Measurements from ENCODE around the gene ST6GALNAC6.
"Not testable (repeated sequence)": the region's sequence is repeated elsewhere in the genome, so short reads cannot be mapped to it uniquely, and the experiment has no call there.

The ST6GALNAC6 gene

GRCh38 chr9:127893392-127893791 is 6.0 kb downstream of the ST6GALNAC6 start:
- no peak for DNase-seq (ENCODE audit: low spot score)

DNA sequence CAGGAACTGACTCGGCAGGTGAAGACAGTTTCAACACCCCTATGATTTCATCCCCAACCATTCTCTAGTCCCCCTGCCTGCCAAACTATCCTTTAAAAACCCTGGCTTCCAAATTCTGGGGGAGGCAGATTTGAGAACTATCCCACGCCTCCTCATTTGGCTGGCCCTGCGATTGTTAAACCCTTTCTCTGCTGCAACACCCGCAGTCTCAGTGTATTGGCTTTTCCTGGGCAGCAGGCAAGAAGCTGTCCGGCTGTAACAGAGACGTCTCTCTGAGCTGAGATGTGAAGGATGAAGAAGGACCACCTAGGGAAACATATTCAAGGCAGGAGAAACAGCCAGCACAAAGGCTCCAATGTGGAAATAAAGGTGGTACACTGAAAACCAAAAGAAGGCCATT is 6.6 kb downstream of the ST6GALNAC6 start:
- DNase-seq (ENCODE audit: low spot score), result no peak

DNA sequence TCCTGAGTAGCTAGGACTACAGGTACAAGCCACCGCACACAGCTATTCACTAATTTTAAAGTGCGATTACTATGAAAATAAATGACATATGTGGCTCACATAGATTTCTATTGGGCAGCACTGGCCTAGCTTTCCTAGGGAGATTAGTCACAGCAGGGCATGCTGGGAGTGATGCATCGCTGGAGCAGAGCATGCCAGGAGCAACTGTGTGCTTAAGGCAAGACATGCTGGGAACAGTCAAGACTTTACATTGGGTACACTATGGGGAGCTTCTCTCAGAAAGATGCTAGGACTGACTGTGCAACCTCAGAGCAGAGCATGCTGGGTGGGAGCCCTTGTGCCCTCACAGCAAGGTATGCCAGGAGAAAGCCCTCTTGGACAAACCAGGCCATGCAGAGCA is 9.3 kb downstream of the ST6GALNAC6 start:
- no peak for DNase-seq (ENCODE audit: low spot score)

- no peak for DNase-seq (ENCODE audit: low spot score)
Observed at GRCh38 chr9:127887792-127888191, 11.6 kb downstream of the ST6GALNAC6 start.

- DNase-seq (ENCODE audit: low spot score), result no peak
Observed at GRCh38 chr9:127886401-127886972, 12.9 kb downstream of the ST6GALNAC6 start.

DNA sequence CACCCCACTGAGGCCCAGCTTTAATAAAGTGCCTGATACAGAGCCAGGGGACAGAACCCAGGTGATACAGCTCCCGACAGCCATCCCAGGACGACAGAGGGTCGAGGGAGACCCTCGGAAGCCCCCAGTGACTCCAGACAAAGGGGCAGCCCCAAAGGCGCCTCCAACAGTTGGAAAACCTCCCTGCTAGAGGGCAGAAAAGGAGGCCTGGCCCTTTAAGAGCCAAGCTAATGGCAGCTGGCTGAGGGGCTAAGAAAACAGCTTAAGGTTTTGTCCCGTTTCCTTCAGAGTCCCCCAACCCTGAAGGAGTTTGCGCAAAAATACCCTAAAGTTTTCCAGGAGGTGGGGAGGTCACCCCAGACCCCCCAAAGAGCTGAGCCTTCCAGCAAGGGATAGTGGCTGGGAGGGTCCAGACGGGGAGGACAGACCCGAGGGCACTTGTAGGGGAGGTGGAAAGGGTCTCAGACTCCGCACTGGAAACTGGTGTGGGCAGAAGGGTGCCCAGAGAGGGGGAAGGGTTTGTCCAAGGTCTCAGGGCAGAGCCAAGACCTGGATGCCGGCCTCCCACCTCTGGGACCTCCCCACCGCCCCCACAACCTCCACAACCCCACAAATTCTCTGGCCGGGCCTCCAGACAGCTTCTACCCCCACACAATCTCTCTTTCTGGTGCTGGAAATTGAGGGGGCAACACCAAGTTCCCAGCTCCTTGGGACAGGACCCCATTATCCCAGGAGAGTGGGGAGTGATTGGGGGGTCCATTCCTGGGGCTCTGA is 13.7 kb downstream of the ST6GALNAC6 start:
- no peak for DNase-seq (ENCODE audit: low spot score)

GRCh38 chr9:127884976-127885490 is 14.4 kb downstream of the ST6GALNAC6 start:
- no peak for DNase-seq (ENCODE audit: low spot score)

DNA sequence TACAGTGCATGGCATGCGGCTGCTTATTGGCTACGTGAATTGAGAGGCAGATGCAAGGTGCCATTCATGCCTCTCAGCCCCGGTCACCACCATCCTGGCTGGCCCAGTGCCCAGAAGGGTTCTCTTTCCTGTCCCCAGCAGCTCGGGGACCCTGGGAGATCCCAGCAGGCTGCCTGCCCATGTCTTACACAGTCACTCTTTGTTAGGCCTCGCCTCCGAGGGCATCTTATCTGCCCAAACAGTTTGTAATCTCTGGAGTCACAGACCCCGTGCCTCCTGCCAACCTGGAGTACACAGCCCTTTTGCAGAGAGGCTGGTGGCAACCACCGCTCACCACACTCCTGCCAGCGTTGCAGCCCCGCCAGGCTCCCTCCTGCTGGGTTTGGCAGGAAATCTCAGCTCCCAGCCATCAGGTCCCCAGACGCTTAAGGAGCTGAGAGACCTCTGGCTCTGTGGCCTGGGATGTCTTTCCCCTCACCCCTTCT is 14.9 kb downstream of the ST6GALNAC6 start:
- DNase-seq (ENCODE audit: low spot score), result no peak

DNA sequence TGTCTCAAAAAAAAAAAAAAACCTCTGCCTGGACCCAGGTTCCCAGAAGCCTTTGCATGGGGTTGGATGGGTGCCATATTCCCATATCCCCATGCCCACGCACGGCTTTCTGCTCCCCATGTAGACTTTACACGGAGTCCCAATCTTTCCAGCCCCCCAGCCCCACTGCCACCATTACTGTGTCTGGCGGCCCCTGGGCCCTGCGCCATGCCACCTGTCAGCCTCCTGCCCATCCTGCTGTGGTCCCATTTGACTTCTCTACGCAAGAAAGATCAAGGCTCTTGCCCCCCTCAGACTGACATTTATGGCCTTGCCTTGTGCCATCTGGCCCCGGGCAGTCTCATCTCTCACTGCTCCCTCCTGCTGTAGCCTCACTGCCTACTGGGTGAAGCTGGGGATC is 15.4 kb downstream of the ST6GALNAC6 start:
- no peak for DNase-seq (ENCODE audit: low spot score)

GRCh38 chr9:127881715-127882114 is 17.7 kb downstream of the ST6GALNAC6 start:
- not testable (repeated sequence) for DNase-seq (ENCODE audit: low spot score)

DNA sequence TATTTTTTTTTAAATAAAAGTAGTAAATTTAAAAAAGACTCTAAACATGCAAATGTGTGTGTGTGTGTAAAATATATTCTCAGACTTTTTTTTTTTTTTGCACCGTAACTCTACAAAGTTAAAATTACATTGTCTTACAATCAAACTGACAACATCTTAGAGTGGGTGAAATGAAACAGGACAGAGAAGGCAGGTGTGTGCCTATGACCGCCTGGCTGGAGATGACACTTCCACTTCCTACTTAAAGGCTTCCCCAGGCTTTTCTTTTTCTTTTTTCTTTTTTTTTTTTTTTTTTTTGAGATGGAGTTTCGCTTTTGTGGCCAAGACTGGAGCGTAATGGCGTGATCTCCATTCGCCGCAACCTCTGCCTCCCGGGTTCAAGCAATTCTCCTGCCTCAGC is 19.3 kb downstream of the ST6GALNAC6 start:
- DNase-seq (ENCODE audit: low spot score), result no peak

DNA sequence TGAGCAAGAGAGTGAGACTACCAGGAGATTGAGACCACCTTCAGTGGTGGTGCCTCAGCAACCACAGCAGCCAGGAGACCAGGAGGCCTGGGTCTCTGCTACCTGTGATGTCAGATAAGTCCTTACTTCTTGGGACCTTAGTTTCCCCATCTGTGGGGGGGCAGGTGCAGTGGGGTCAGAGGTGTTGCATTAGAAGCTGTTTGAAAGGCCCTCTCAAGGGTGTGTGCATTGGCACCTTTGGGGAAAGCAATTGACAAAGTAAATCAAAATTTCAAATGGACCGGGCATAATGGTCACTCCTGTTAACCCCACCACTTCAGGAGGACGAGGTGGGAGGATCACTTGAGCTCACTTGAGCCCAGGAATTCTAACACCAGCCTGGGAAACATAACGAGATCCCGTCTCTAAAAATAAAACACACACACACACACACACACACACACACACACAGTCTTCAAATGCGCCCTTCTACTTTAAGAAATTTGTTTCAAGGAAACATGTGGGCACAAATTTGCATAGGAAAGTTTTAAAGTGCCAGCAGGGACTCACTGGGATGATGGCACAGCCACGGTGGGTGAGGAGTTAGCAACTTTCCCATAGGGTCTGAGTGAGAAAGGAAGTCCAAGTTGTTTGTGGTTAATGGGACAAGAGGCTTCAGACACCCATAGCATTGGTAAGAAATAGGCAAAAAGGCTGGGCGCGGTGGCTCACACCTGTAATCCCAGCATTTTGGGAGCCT is 20.6 kb downstream of the ST6GALNAC6 start:
- no peak for DNase-seq (ENCODE audit: low spot score)

GRCh38 chr9:127878001-127878651 is 21.3 kb downstream of the ST6GALNAC6 start:
- peak; percentile 29 for DNase-seq (ENCODE audit: low spot score)

DNA sequence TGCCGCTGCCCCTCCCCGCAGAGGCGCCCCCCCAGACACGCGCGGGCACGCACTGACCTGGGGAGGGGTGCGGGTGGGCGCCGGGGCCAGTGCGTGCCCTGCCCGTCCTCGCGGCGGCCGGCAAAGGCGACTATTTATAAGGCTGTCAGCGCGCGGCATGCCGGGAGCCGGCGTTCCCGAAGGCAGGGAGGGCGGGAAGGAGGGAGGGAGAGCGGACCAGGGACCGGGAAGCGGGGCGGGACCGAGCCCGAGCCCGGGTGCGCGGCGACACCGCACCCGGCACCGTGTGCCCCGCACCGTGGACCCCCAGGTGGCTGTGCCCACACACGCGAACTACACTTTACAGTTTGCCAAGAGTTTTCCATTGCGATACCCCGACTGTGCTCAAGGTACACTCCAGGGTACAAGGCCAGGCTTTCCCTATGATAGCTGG is 21.8 kb downstream of the ST6GALNAC6 start, which contains the start of gene AK1:
AK1 (minus strand) TSS at position 110 of the 433 bp plus-strand sequence. CDS start 3,058 bp downstream, outside the sequence.
- DNase-seq (ENCODE audit: low spot score), result peak; percentile 50

- DNase-seq (ENCODE audit: low spot score), result no peak
Observed at GRCh38 chr9:127876764-127877562, 22.4 kb downstream of the ST6GALNAC6 start.

GRCh38 chr9:127876026-127876763 is 23.2 kb downstream of the ST6GALNAC6 start:
- DNase-seq (ENCODE audit: low spot score), result no peak

DNA sequence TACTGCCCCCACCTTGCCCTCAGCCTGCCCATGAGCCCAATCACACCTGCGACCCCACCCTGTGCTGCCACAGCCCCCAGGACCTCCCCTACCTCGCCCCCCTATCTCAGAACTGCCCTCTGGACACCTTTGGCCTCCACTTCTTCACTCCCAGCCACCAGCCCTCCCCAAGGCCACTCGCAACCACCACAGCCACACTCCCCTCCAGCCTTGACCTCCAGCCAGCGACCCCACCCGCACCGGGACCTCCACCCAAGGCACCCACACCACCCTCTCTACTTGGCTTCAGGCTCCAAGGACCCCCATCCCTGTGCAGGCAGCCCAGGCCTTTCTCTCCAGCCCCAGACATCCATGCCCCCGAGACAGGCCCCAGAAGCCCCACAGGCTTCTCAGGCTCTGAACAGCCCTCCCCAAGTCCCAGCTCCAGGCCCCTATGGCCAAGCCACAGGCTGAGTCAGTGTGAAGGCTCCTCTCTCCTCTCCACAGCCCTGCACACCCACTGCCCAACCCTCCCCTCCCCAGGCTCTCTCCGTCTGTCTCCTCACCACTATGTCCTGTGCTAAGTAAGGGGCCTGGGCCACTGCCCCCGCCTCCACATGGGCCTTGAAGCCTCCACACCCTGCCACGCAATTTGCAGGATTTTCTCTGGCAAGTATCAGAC is 24.0 kb downstream of the ST6GALNAC6 start:
- no peak for DNase-seq (ENCODE audit: low spot score)

- no peak for DNase-seq (ENCODE audit: low spot score)
Observed at GRCh38 chr9:127874301-127875221, 24.8 kb downstream of the ST6GALNAC6 start.

DNA sequence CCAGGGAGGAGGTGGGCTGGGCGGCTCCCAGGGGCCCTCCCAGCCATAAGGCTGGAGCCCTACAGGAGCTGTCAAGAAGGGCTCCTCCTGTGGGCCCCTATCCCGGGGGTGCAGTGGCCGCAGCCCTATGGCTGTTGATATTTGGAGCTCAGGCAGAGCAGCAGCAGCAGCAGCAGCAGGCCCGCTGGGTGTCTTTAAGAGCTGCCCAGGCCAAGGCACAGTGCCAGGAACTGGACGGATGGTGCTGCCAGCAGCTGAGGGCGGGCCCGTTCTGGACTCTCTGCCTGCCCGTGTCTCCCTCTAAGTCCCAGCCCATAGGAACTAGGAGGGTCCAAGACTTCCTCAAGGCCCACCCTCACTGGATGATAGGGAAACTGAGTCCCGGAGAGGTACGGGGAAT is 25.5 kb downstream of the ST6GALNAC6 start:
- DNase-seq (ENCODE audit: low spot score), result no peak

All from SW480 (cell line).